Activated CD8-positive, alpha-beta memory T cell treated with anti-CD3 and anti-CD28 coated beads for 48 hours (primary cell): ENCODE data around the gene FBXO38.

Source experiments
- DNase-seq, 3 experiments: peaks; one replicate each; pipeline ENCODE4 v3.0.0-alpha.2; 2020; ENCODE audit warnings: low read depth in 2 of 3, low spot score in 2 of 3

FBXO38 gene

DNA sequence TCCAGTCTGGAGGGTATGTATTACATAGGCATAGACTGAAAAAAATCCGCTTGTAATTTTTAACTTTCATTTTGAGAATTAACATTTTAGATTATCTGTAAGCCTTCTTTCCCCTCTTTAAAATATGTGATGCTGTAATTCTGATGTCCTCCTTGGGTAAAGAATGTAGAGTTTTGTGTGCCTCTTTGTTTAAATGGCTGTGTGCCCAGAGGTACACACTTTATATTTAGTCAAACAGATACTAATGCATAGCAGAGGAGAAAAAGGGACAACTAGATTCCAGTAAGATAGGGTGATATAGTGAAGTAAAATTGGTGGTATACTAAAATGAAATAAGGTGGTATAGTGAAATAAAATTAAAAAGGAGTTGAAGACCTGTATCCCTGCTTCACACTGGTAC lies 1.3 kb downstream of the FBXO38 start:
- DNase-seq, result no peak

DNA sequence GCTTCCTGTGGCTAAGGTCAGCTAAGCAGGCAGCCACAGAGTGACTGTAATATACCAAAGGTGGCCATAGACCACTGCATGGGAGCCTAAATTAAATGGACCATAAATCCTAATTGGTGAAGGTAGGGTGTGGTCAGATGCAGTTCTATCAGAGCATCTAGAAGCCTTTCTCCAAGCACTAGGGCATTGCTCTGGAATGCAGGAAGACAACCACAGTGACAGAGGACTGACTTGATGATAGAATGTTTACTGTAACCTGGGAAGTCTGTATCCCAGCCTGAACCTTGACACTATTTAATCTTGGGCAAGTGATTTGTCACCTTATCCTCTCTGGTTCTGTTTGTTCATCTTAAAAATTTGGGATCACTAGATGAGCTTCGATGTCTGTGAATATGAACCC lies 2.3 kb downstream of the FBXO38 start:
- DNase-seq, result no peak

GRCh38 chr5:148387325-148387724 lies 3.6 kb downstream of the FBXO38 start:
- DNase-seq, result no peak

- DNase-seq, result no peak
These were observed 4.9 kb downstream of the FBXO38 start for GRCh38 chr5:148388696-148389095.

DNA sequence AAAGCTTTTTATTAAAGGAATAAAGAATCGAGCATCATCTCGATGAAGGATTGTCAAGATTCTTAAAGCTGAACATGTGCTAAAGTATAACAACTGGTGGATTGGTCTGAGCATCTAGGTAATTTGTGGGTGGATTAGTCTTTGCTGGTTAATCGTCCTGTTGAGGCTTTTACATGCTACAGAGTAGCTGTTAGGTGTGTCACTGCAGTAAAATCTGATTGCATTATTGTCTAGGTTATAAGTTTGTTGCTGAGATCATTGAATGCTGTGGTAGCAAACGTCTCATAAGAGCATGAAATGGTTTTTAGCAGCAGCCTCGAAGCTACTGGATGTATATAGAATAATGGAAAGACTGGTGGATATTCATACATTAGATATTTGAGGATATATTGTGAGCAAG lies 7.2 kb downstream of the FBXO38 start:
- no peak for DNase-seq

GRCh38 chr5:148391422-148391821 lies 7.7 kb downstream of the FBXO38 start:
- no peak for DNase-seq

GRCh38 chr5:148393390-148393741 lies 9.6 kb downstream of the FBXO38 start:
- no peak for DNase-seq

- DNase-seq, result no peak
These were observed 10.8 kb downstream of the FBXO38 start for GRCh38 chr5:148394587-148395019.

DNA sequence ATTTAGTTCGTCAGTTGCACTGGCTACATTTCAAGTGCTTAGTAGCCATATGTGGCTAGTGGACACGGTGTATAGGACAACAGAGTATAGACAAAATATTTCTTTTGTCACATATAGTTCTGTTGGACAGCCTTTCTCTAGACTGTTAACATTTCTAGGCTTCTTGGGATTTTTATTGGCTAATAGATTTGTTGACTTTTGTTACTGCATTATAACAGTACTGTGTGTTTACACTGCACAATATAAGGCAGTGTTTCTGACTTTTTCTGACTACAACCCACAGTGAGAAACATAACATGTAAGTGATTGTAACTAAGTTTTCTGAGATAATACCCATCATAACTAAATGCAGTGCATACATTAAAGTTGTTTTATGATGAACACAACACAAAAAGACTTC lies 11.3 kb downstream of the FBXO38 start:
- DNase-seq, result no peak

DNA sequence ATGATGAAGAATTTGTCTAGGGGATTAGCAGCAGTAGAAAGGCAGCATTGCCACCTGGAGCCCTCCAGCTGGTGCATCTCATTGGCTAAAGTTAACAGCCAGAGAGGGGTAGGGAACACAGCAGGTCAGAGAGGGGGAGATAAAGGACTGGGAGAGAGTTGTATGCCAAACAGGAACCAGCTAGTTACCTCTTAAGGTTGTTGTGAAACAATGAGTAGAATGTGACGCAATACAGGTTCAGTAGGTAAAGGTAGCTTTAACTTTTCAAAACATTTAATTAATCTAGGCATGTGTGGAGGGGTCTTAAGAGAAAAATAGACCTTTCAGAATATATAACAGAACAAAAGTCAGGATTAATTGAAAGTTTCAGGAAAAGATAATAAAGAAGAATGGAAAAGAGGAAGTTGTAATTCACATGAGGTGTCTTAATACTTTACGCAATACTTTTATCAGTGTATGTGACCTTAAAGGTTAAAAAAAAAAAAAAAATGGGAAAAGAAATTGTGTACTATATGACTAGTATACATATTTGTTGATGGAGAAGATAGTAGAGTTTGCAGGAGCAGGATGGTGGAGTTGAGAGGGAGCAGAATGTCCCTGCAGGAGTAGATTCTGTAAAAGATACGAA lies 14.3 kb downstream of the FBXO38 start:
- DNase-seq, result no peak

DNA sequence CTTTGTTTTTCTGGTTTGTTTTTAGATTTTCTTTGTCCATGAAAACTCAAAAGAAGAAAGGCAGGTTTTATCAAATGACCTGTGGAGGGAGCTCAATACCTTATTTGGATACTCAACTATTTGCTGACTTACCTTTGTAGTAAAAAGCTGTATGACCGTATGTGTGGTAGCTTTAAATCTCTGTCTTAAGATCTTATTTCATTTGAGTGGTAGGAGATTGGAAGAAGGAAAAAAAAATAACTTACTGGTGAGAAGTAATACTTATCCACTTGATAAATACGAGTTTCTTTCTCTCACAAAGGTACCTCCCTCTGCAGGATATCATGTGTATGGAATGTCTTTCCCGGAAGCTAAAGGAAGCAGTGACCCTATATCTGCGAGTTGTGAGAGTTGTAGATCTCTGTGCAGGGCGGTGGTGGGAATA lies 15.0 kb downstream of the FBXO38 start:
- no peak for DNase-seq

GRCh38 chr5:148401604-148402003 lies 17.8 kb downstream of the FBXO38 start:
- DNase-seq, result no peak

GRCh38 chr5:148403344-148403743 lies 19.6 kb downstream of the FBXO38 start:
- no peak for DNase-seq

- DNase-seq, result no peak
These were observed 22.6 kb downstream of the FBXO38 start for GRCh38 chr5:148406406-148406805.

GRCh38 chr5:148408092-148408491 lies 24.3 kb downstream of the FBXO38 start:
- DNase-seq, result no peak

GRCh38 chr5:148412124-148412523 lies 28.4 kb downstream of the FBXO38 start:
- no peak for DNase-seq

DNA sequence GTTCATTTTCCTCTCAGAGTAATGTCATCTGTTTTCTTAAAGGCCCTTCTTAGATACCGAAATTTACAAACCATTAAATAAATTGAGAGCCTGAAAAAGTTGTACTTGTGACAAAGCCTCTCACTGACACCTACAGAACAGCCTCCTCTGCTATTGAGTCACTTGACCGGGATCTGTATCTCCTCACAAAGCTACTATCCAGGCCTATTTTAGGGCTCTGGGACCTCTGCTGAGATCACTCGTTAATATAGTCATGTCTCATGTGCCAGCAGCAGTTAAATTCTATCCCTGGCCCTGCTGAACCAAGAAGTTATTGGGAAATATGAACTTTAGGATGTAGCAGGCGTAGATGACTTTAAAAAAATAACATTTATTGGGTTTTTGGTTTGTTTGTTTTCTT lies 31.1 kb downstream of the FBXO38 start:
- DNase-seq, result no peak

DNA sequence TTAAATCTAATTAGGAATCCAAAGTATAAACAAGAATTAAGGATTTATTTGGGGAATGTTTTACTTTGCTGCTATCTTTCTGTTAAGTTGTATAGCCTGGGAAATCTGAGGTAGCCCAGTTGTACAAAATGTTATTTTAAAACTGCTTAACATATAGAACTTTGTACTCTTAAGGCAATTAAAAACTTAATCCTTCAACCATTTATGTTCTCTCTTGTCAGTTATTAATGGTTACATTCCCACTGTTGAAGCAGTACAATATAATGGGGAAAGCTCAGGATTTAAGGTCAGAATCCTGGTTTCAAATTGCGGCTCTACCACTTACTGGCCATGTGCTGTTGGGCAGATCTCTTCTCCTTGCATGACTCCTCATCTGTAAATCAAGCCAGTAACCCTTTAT lies 32.7 kb downstream of the FBXO38 start:
- no peak for DNase-seq

- DNase-seq, result no peak
These were observed 33.2 kb downstream of the FBXO38 start for GRCh38 chr5:148416921-148417320.

GRCh38 chr5:148418511-148418910 lies 34.8 kb downstream of the FBXO38 start:
- DNase-seq, result no peak

DNA sequence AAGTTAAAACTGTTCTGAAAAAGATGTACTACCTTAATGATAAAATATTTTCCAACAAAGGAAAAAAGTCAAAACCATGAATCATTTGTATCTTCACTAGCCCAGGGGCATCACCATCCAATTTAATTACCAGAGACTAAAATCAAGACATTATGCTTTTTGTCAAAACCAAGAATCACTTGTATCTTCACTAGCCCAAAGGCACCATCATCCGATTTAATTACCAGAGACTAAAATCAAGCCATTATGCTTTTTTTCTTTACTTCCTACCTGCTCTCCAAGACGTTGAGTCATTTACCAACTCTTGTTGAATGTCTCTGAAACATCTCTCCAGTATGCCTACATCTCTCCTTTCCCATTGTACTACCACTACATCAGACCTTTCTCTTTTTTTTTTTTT lies 37.9 kb downstream of the FBXO38 start:
- no peak for DNase-seq

DNA sequence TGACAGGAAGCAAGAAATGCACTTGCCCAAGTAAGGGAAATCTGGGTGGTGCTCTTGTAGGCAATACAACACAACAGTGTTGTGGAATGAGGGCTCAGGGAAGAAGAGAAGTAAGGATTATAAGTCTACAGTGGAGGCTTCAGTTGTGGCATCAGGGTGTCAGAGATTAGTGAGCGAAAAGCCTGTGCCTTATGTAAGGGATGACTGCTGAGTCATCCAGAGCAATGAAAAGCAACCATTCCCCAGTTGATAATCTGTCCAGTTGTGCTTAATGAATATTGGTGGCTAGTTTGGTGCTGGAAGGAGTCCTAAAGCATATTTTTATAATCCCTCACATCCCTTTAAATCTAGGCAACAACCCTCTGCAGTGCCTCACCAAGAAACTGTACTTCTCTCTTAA lies 42.0 kb downstream of the FBXO38 start:
- no peak for DNase-seq

DNA sequence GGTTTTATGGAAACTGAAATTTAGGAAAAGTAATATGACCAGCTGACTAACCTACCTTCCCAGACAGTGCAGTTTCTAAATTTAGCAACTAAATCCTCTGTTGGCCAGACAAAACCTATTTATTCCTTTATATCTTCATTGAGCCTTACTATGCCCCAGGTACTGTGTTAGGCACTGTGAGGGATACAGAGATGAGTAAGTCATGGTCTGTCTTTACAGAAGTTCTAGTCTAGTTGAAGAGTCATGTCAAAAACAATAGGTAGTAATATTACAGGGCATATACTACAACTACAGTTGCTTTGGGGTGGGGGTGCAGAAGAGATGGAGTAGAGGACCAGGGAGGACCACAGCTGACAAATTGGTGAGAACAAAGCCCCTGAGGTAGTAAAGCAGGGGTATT lies 42.8 kb downstream of the FBXO38 start:
- DNase-seq, result no peak
